ENCODE measurements around the gene CEP350. TPM values are rescaled to one million over a fixed set of nuclear protein-coding genes. Genes with fewer than 3 reads are reported as not detected.

Gene CEP350
- total and polyA plus RNA-seq, 2 of the 4 experiments (the other 2 are of a cell fraction) = 5.0 to 36.4 TPM

- Histone ChIP-seq H2BK120ac (ENCODE audit: low read depth, low read length) (peak overlapping the region; percentile 3), H3K9ac (ENCODE audit: low read depth, low read length) (peak overlapping the region; percentile 99), H4K91ac (ENCODE audit: insufficient read depth, low read depth, low read length) (peak overlapping the region; percentile 3; the same call in 1 of the 2 replicates), H3K4me3 (ENCODE audit: insufficient read depth, low read depth, low read length) (peak overlapping the region; percentile 94), H2AFZ (replicated peaks; ENCODE audit: low read length, poor library complexity) (no peak overlapping the region), H2BK5ac (ENCODE audit: low read depth, low read length, poor library complexity, severe bottlenecking) (peak overlapping the region; percentile 92), H3K27ac (ENCODE audit: insufficient read depth, low read length) (peak overlapping the region; percentile 99; the same call in 1 of the 2 replicates), H2BK15ac (ENCODE audit: low read depth, low read length) (no peak overlapping the region), H2AK5ac (ENCODE audit: low read depth, low read length) (peak overlapping the region; percentile 67), H3K36me3 (ENCODE audit: control insufficient read depth, insufficient read depth, low read length) (peaks cover 35% of the 10 kb centered on the region), H3K4me1 (ENCODE audit: control insufficient read depth, insufficient read depth, low read length) (peaks cover 18% of the 10 kb centered on the region), H3K27me3 (ENCODE audit: control insufficient read depth, insufficient read depth, low read length) (no peaks in the 10 kb centered on the region), H3K9me3 (ENCODE audit: control insufficient read depth, insufficient read depth, low read length) (no peaks in the 10 kb centered on the region), H3K14ac (replicated peaks; ENCODE audit: low read depth, low read length) (peak overlapping the region; percentile 19; the same call in 1 of the 2 replicates), H3K4me2 (ENCODE audit: low read depth, low read length) (peak overlapping the region; percentile 96), H2BK20ac (ENCODE audit: low read depth, low read length) (no peak overlapping the region), H4K20me1 (ENCODE audit: insufficient read depth, low read length) (peaks cover 78% of the 10 kb centered on the region), H3K9me1 (ENCODE audit: insufficient read depth, low read length) (peaks cover 42% of the 10 kb centered on the region), H3K23ac (ENCODE audit: low read depth, low read length) (peak overlapping the region; percentile 67), H3K18ac (ENCODE audit: low read depth, low read length) (no peak overlapping the region; the same call in 1 of the 2 replicates), H3K4ac (ENCODE audit: low read depth, low read length) (peak overlapping the region; percentile 94), H4K5ac (ENCODE audit: low read depth, low read length) (no peak overlapping the region), H3K79me1 (ENCODE audit: low read depth in 1 of 2, low read length in 2 of 2) (peaks cover 20 to 86% of the 10 kb centered on the region in 2 experiments), H3K56ac (ENCODE audit: extremely low read depth, insufficient read depth, low read length) (no peak overlapping the region), H4K8ac (ENCODE audit: low read depth in 2 of 2, low read length in 2 of 2) (no peak overlapping the region; a peak in 1 of 4 replicates), H2AK9ac (replicated peaks; ENCODE audit: low read depth, low read length, poor library complexity) (peak overlapping the region; percentile 66)
- dilution Hi-C loops (cut with HindIII; ENCODE audit: low sequenced_read_pairs, unreplicated experiment) = loop anchor here (25.0 kb wide), 1 partner anchor 120 kb away; no protein-coding TSS in a partner anchor
- ChIA-PET CTCF (interaction anchor here (0.9 kb wide), 1 partner anchor 92 kb away, joined by 3 read pairs; no protein-coding TSS in a partner anchor), POLR2A (ENCODE audit: unreplicated experiment) (interaction anchor here (0.5 kb wide), 1 partner anchor 153 kb away, joined by 7 read pairs; no protein-coding TSS in a partner anchor)
- no peak for TF ChIP-seq MXI1 (IDR thresholded peaks at IDR 0.05; ENCODE audit: borderline replicate concordance, low read depth, low read length)
- TF ChIP-seq CHD1 (IDR thresholded peaks at IDR 0.05; ENCODE audit: low read depth, low read length) = no peak
- no peak for TF ChIP-seq FOS (IDR thresholded peaks at IDR 0.05; ENCODE audit: low read depth, low read length)
- no peak for TF ChIP-seq POLR2A (IDR thresholded peaks at IDR 0.05; ENCODE audit: low read depth, low read length)
- TF ChIP-seq RCOR1 (IDR thresholded peaks at IDR 0.05; ENCODE audit: insufficient replicate concordance, low read length) = no peak
- no peak for TF ChIP-seq CTCF (conservative IDR thresholded peaks at IDR 0.05; ENCODE audit: low read depth, low read length)
- TF ChIP-seq RFX5 (IDR thresholded peaks at IDR 0.05; ENCODE audit: low read depth, low read length) = no peak
- TF ChIP-seq MAFK (IDR thresholded peaks at IDR 0.05; ENCODE audit: low read depth, low read length) = no peak
- TF ChIP-seq USF2 (IDR thresholded peaks at IDR 0.05; ENCODE audit: low read depth, low read length) = no peak
- no peak for TF ChIP-seq SMC3 (IDR thresholded peaks at IDR 0.05; ENCODE audit: low read depth, low read length)
- no peak for TF ChIP-seq NFE2L2 (IDR thresholded peaks at IDR 0.05; ENCODE audit: low read depth, low read length)
- no peak for TF ChIP-seq ELK1 (IDR thresholded peaks at IDR 0.05; ENCODE audit: borderline replicate concordance, low read depth, low read length)
- no peak for TF ChIP-seq RAD21 (IDR thresholded peaks at IDR 0.05; ENCODE audit: low read length)
- in situ Hi-C loops (cut with MboI; ENCODE audit: low sequenced_read_pairs) = loop anchor here (5.0 to 25.0 kb wide), 2 partner anchors 65 to 445 kb away; no protein-coding TSS in a partner anchor
- no peak for ATAC-seq (ENCODE audit: low read depth)
- intact Hi-C loops (cut with micrococcal nuclease) = loop anchor here (1.0 to 10.0 kb wide), 5 partner anchors 75 to 453 kb away; partner anchors contain the start of genes CEP350 and TOR1AIP1
- WGBS, 2 experiments (ENCODE audit: extremely low coverage in 2 of 2, insufficient read length in 1 of 2) = no CpG with 5 or more reads among the region's 3 CpGs
- no peak for DNase-seq
- no TSS peak for BruUV-seq (replicated peaks)
Measured at GRCh38 chr1:180157576-180158057, 203.0 kb downstream of the CEP350 start.
